K562 (cell line): ENCODE measurements around the gene TTLL11. TPM values are rescaled to one million over a fixed set of nuclear protein-coding genes. Genes with fewer than 3 reads are reported as not detected.

ENCODE experiments used
- ARNT ChIP-seq, 2 experiments: fragments of 450-650 bp; IDR thresholded peaks; 2 replicates each; pipeline ENCODE4 v1.6.1; 2016; ENCODE audit warnings: mild to moderate bottlenecking in 1 of 2
- ATF1 ChIP-seq, 2 experiments: fragments of 450-650 bp in 1 of 2; IDR thresholded peaks; 2 replicates each; pipeline ENCODE4 v1.6.1; 2016; ENCODE audit warnings: missing compliant biosample characterization in 1 of 2, missing genetic modification characterization in 1 of 2
- BRD4 ChIP-seq: fragments of 200-600 bp; sonication (generic); IDR thresholded peaks from 2 replicates; pipeline ENCODE4 v1.6.1; 2017; ENCODE audit warnings: inconsistent platforms
- BRF2 ChIP-seq: IDR thresholded peaks from 3 replicates; pipeline ENCODE4 v1.6.1; 2011; ENCODE audit warnings: borderline replicate concordance, mild to moderate bottlenecking; ENCODE audit not compliant: insufficient read length, insufficient read depth
- CBFB ChIP-seq: sonication (generic); formaldehyde crosslinking; IDR thresholded peaks from 2 replicates; pipeline ENCODE4 v1.4.0; 2020; ENCODE audit warnings: mild to moderate bottlenecking, missing genetic modification reagents
- CC2D1A ChIP-seq: fragments of 450-650 bp; IDR thresholded peaks from 2 replicates; pipeline ENCODE4 v1.6.1; 2017; ENCODE audit warnings: mild to moderate bottlenecking
- CREB1 ChIP-seq, 2 experiments: sonication (generic) in 1 of 2; formaldehyde crosslinking in 1 of 2; IDR thresholded peaks; 2 replicates each; pipeline versions ENCODE4 v1.6.1 to v1.8.0; 2012 to 2022; ENCODE audit warnings: inconsistent platforms in 1 of 2, mild to moderate bottlenecking in 1 of 2, missing genetic modification reagents in 1 of 2, moderate library complexity in 1 of 2
- CTCFL ChIP-seq: IDR thresholded peaks from 2 replicates; pipeline ENCODE4 v1.6.1; 2011; ENCODE audit warnings: borderline replicate concordance, low read depth, mild to moderate bottlenecking, moderate library complexity, low read length; ENCODE audit not compliant: insufficient read depth, poor library complexity, severe bottlenecking
- DPF2 ChIP-seq: fragments of 450-650 bp; IDR thresholded peaks from 2 replicates; pipeline ENCODE4 v1.6.1; 2016
- ESRRA ChIP-seq: fragments of 450-650 bp; IDR thresholded peaks from 2 replicates; pipeline ENCODE4 v1.6.1; 2014; ENCODE audit warnings: low read depth, mild to moderate bottlenecking, moderate library complexity, borderline replicate concordance
- GTF2F1 ChIP-seq: IDR thresholded peaks from 2 replicates; pipeline ENCODE4 v1.6.1; 2011; ENCODE audit warnings: low read depth, low read length, improper control_type of control experiment
- HBP1 ChIP-seq: fragments of 450-650 bp; formaldehyde crosslinking; IDR thresholded peaks from 2 replicates; pipeline ENCODE4 v1.4.0; 2022; ENCODE audit warnings: missing genetic modification characterization
- JUN ChIP-seq, 2 experiments: sonication (generic) in 1 of 2; formaldehyde crosslinking in 1 of 2; IDR thresholded peaks; 2 replicates each; pipeline versions ENCODE4 v1.6.1 to v1.8.0; 2012 to 2022; ENCODE audit warnings: borderline replicate concordance in 2 of 2, mild to moderate bottlenecking in 2 of 2, improper control_type of control experiment in 1 of 2, low read depth in 1 of 2, low read length in 1 of 2, missing genetic modification reagents in 1 of 2
- JUND ChIP-seq, 2 experiments: IDR thresholded peaks; 2 replicates in 1 of 2; 3 replicates in 1 of 2; pipeline ENCODE4 v1.6.1; 2011; ENCODE audit warnings: borderline replicate concordance in 2 of 2, low read depth in 2 of 2, low read length in 2 of 2, improper control_type of control experiment in 1 of 2, missing biosample characterization in 1 of 2, missing genetic modification characterization in 1 of 2, missing genetic modification reagents in 1 of 2
- MCM2 ChIP-seq: fragments of 450-650 bp; IDR thresholded peaks from 2 replicates; pipeline ENCODE4 v1.6.1; 2017; ENCODE audit warnings: low read depth, mild to moderate bottlenecking
- NCOA4 ChIP-seq: fragments of 450-650 bp; IDR thresholded peaks from 2 replicates; pipeline ENCODE4 v1.6.1; 2018; ENCODE audit warnings: mild to moderate bottlenecking; ENCODE audit not compliant: partially characterized antibody
- TEAD1 ChIP-seq, 2 experiments: fragments of 450-650 bp in 1 of 2; sonication (generic) in 1 of 2; formaldehyde crosslinking; IDR thresholded peaks; 2 replicates each; pipeline versions ENCODE4 v1.4.0 to v1.8.0; 2020 to 2022; ENCODE audit warnings: mild to moderate bottlenecking in 2 of 2, missing genetic modification reagents in 1 of 2
- XRCC5 ChIP-seq: fragments of 200-400 bp; formaldehyde crosslinking; IDR thresholded peaks from 2 replicates; pipeline ENCODE4 v1.6.1; 2017; ENCODE audit warnings: low read depth, mild to moderate bottlenecking, low read length
- ZNF384 ChIP-seq: IDR thresholded peaks from 2 replicates; pipeline ENCODE4 v1.6.1; 2012; ENCODE audit warnings: low read depth, low read length, improper control_type of control experiment
- ZNF444 ChIP-seq: fragments of 250-450 bp; sonication (Bioruptor Pico); IDR thresholded peaks from 2 replicates; pipeline ENCODE4 v1.4.0; 2020; ENCODE audit warnings: mild to moderate bottlenecking, moderate library complexity
- ZNF780A ChIP-seq: fragments of 250-450 bp; sonication (Bioruptor Pico); IDR thresholded peaks from 2 replicates; pipeline ENCODE4 v1.5.0; 2021; ENCODE audit warnings: mild to moderate bottlenecking
- polyA plus RNA-seq, 8 experiments: library from polyadenylated mRNA; depleted of rRNA in 4 of 8; stranded (reverse) in 5 of 8; unstranded in 3 of 8; fragments of >200 nt; fragmentation: Nextera tagmentation in 2 of 8; fragmentation: Illumina TruSeq in 1 of 8; extraction: Ambion mirVana in 2 of 8; extraction: Trizol in 1 of 8; gene quantifications; 2 replicates each; pipeline versions ENCODE4 v1.2.1 to v1.2.3, GENCODE V29; 2011 to 2014; ENCODE audit warnings: inconsistent platforms in 1 of 8, missing spikeins in 1 of 8
- total RNA-seq, 7 experiments: library from RNA; depleted of rRNA in 6 of 7; stranded (reverse); fragments of >200 nt in 6 of 7; fragmentation: Illumina TruSeq in 2 of 7; extraction: Trizol in 2 of 7; gene quantifications; 2 replicates each; pipeline versions ENCODE4 v1.2.1 to v1.2.3, GENCODE V29; 2011 to 2021; ENCODE audit warnings: low replicate concordance in 1 of 7
- TF ChIP-seq, protein P1 (sequence below): fragments of 250-450 bp; sonication (Bioruptor Pico); IDR thresholded peaks from 2 replicates; pipeline ENCODE4 v1.8.0; 2021; ENCODE audit warnings: moderate library complexity, mild to moderate bottlenecking, inconsistent platforms

The TTLL11 gene
- total and polyA plus RNA-seq, 9 of the 15 experiments (the other 6 are each of a cell fraction or from before 2014, with no cell fraction given): 0.83 to 4.4 (median 2.7) TPM

DNA sequence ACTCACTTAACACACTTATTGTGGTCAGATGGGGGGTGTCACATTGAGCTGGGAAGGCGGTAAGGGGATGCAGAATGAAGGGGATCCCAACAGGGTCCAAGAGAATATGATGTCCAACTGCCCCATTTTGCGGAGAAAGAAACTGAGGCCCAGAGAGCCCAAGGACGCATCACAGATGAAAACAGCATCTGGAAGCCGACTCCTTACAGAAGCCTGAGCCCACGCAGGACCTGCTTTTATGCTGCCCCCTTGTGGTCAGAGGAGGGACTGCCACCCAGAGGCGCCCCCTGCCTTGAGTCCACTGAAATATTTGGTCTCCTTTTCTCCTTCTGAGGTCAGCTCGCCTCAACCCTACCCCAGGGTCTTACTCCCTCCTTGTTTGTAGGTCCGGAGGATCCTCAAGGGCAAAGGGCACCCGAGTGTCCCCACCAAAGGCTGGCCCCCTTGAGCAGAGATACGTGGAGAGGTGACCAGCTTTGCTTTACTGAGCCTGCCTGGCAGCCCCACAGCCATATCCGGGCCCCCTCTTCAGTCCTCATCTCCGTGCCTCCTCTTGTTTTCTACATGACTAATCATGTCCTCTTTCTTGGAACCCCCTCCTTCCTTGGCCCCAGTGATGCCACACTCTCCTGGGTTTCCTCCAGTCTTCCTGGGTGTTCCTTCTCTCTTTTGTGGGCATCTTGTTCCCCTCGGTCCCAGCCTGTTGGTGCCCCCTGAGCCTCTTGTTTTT is 30.0 kb upstream of the TTLL11 start (continued):
- 0 out of 2 replicates have a peak, but pooled peaks have one; percentile 17 for TF ChIP-seq CBFB
- no peak for TF ChIP-seq ZNF444
- peak; percentile 88 for TF ChIP-seq CTCFL
- no peak for TF ChIP-seq HBP1 (CRISPR knock-in tag)
- 0 out of 4 replicates have a peak, but pooled peaks of 1 of the 2 experiments have one; percentile 53 for TF ChIP-seq TEAD1 (CRISPR knock-in tag; IDR thresholded peaks at IDR 0.05)
- TF ChIP-seq BRD4: no peak
- TF ChIP-seq XRCC5: peak; percentile 94
- no peak for TF ChIP-seq JUN (IDR thresholded peaks at IDR 0.05; ENCODE audit: borderline replicate concordance, low read depth, low read length)
- TF ChIP-seq JUN (CRISPR knock-in tag; IDR thresholded peaks at IDR 0.05; ENCODE audit: borderline replicate concordance): no peak
- TF ChIP-seq JUND (IDR thresholded peaks at IDR 0.05; ENCODE audit: borderline replicate concordance, low read depth, low read length): peak; percentile 43; the same call in 1 of the 2 replicates
- TF ChIP-seq JUND (tag; IDR thresholded peaks at IDR 0.05; ENCODE audit: borderline replicate concordance, low read depth, low read length): no peak
- TF ChIP-seq ESRRA: peak; percentile 34; the same call in 1 of the 2 replicates
- TF ChIP-seq ZNF780A: no peak
- TF ChIP-seq, protein P1, sequence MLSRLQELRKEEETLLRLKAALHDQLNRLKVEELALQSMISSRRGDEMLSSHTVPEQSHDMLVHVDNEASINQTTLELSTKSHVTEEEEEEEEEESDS (CRISPR knock-in tag): no peak
- no peak for TF ChIP-seq MCM2
- TF ChIP-seq DPF2: no peak
- TF ChIP-seq BRF2: no peak
- TF ChIP-seq ZNF384: 0 out of 2 replicates have a peak, but pooled peaks have one; percentile 9
- TF ChIP-seq ARNT (IDR thresholded peaks at IDR 0.05): no peak
- no peak for TF ChIP-seq NCOA4
- 0 out of 2 replicates have a peak, but pooled peaks have one; percentile 35 for TF ChIP-seq CC2D1A
- TF ChIP-seq CREB1 (IDR thresholded peaks at IDR 0.05): peak; percentile 17; the same call in 1 of the 2 replicates
- TF ChIP-seq CREB1 (CRISPR knock-in tag; IDR thresholded peaks at IDR 0.05): no peak
- no peak for TF ChIP-seq GTF2F1
- no peak for TF ChIP-seq ATF1 (CRISPR knock-in tag; IDR thresholded peaks at IDR 0.05)
- 0 out of 2 replicates have a peak, but pooled peaks have one; percentile 27 for TF ChIP-seq ATF1 (tag; IDR thresholded peaks at IDR 0.05)
